MV-4-11 (cell line): Measurements from ENCODE around the gene LRMDA.
"Not testable (repeated sequence)": the region's sequence is repeated elsewhere in the genome, so short reads cannot be mapped to it uniquely, and the experiment has no call there.

ENCODE experiments used
- DNase-seq: peaks from one replicate; lab custom pipeline; 2025; lab: John Stamatoyannopoulos, UW

LRMDA gene

DNA sequence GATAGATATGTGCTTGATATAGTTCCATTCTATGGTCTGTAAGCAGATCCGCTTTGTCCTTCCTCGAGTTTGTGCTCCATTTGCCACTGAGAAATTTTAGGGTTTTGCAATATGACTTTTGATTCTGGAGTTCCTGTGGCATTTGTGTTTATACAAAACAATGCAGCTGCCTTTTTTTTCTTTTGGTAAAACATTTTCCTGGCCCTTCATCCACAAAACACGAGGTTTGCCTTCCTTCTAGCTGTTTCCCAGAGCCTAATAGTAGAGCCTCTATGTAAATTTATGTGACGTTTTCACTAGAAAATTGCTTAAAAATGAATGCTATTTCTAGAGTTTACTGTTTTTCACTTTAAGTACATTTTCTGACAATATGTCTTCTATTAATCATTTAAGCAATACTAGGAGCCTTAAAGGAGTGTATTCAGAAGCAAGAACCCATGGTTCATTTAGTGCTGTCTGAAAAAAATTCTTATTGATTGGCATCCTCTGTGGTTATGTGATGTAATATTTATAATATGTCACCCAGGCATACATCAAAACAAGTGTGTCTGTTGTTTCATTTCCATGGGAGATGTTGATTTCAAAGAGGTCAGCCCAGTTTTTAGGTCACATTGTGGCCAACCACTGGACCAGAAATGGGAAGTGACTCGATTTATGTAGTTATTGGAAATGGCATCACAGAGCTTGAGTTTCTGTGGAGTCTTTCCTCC, 618.3 kb downstream of the LRMDA start:
- peak; percentile 97 for DNase-seq

DNA sequence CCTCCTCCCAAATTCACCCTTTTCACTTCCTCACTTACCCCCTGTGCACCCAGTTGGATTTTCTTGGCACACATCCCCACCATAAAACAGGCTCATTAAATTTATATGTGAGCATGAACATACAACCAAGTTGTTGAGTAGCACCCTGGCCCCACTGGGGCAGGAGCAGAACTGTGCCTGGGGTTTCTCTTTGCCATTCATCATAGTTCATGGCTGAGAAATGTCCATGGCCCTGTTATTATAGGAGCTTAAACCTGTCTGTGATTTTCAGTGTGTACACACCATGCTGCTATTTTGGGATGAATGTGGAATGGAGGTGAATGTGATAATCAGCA, 618.8 kb downstream of the LRMDA start:
- no peak for DNase-seq

DNA sequence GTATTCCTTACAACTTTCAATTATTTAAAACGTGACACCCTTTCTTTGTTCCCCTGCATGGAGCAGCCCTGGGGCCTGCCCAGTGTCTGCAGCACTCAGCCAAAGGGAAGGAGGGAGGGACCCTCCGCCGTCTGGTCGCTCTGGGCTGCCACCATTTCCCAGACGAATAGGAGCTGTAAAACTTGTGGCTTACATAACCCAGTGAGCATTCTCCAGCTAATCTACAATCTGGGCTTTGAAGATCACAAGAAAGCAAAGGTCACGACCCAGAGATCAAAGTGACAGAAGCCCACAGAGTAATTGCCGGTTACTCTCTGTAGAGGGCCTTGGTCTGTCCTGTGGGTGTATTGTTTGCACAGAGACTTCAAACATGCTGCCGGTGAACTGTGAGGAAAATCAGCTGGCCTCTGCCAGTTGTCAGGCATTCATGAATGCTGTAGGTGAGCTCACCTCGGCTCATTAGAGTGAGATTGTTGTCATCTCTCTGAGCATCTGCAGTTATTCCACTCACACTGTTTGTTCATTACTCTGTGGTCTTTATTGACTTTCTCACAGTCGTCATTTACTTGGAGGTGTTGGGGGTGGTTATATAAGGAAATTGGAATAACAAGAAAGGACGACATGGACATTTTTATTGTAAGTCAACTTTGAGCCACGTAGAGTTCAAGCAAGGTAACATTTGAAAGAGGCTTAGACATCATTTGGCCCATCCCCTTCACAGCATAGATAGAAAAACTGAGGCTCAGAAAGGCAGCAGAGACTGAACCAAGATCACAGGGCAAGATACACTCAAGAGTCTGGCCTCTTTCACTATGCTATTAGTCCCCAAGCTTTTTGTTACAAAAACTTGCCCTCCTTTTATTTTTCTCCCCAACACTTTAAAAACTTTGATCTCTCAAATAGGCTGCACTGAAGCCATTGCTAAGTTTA, 619.8 kb downstream of the LRMDA start:
- no peak for DNase-seq

DNA sequence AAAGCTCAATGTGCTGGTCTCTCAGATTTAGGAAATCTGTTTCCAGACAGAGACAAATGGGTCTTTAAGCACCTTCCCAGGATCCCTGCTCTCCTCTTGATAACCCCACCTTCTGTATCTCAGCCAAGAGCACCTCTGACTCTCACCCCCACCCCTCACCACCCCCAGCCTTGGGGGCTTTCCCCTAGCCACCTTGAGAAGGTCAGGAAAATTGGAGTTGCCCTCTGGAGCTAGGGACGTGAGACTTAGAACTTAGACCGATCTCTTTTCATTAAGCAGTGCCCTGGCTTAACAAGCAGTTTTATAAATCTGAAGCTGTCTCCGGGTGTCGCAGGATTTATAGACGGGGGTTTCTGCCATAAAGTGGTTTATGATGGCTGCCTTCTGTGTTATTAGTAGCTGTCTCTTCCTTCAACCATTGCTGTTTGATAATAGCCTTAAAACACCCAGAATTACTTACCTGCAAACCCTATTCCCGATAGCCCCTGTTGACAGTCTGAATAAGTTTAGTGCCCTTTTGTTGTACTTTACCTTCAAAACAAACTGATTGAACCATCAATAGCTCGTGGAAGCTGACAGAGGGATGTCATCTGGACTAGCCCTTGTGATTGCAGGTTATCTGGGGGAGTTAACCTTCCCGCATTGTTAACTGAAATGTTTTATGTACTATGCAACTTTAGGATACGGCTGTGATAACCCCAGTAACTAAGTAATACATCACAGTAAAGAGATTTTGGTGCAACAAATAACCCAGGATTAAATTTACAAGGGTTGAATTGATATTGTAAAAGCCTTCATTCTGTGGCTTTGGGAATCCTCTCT, 621.5 kb downstream of the LRMDA start:
- no peak for DNase-seq

DNA sequence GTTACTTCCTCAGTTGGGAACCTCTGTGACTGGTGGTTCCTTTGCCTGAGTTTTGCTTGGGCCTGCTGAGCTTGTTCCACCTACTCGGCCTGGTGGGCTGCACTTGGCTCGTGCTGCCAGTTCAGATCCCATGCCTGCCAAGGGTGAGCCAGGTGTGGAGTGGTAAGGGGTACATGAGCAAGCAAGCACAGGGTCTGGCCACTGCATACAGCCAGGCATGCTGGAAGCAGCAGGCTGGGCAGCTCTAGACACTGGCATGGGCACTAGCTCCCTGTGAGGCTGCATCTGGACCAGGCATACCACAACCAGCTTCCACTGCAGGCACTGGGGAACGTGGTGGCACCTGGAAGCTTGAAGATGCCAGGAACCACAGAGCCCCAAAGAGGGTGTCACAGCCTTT, 624.0 kb downstream of the LRMDA start:
- no peak for DNase-seq

DNA sequence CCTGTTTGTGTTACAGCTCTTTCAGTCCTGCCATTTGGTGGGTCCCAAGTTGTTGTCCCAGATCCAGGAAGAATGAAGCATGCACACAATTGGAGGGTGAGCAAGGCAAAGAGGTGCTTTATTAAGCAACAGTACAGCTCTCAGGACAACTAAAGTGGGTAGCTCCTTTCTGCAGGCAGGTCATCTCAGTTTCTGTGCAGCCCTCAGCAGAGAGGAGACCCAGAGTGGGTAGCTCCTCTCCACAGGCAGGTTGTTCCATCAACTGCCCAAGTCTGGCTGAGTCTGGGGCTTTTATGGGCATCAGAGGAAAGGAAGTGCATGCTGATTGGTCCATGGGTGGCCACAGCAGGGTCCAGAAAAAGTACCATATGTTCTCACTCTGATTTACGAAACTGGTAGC, 624.5 kb downstream of the LRMDA start:
- no peak for DNase-seq

DNA sequence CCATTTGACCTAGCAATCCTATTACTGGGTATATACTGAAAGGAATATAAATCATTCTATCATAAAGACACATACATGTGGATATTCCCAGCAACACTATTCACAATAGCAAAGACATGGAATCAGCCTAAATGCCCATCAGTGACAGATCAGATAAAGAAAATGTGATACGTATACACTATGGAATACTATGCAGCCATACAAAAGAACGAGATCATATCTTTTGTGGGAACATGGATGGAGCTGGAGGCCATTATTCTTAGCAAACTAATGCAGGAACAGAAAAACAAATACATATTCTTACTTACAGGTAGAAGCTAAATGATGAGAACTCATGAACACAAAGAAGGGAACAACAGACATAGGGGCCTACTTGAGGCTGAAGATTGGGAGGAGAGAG, 629.6 kb downstream of the LRMDA start:
- DNase-seq = not testable (repeated sequence)

DNA sequence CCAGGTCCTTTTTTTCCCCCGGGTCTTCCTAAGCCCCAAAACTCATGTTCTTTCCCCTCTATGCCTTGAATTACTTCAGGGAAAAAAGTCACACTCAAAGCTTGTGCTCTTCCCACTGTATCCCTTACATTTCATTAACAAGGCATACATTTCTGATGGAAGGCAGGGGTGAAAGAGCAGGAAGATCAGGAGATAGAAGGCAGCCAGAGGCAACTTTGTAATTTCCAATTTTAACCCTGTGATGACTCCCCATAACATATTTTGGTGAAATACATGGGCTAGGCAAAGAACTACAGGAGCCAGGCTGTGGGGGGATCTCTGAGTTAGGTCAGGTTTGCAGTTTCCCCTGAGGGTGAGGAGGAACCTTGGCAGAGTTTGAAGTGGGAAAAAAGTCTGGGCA, 635.0 kb downstream of the LRMDA start:
- no peak for DNase-seq

DNA sequence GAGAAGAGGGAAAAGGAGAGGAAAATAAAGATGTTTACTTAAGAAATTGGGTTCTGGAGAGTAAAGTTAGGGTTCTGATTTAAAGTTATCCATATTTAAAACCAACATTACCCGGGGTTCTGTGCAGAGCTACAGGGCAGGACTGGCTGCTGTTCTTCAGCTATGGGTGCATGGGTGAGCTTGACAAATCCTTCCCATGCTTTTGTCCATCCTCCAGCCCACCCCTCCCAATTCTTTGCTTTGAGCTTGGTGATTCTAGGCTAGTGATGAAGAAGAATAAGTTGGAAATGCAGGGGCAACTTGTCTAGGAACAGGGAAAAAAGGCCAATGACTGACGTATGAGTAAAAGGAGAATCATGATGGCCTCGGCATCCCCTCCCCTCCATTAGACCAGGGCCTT, 636.0 kb downstream of the LRMDA start:
- no peak for DNase-seq

DNA sequence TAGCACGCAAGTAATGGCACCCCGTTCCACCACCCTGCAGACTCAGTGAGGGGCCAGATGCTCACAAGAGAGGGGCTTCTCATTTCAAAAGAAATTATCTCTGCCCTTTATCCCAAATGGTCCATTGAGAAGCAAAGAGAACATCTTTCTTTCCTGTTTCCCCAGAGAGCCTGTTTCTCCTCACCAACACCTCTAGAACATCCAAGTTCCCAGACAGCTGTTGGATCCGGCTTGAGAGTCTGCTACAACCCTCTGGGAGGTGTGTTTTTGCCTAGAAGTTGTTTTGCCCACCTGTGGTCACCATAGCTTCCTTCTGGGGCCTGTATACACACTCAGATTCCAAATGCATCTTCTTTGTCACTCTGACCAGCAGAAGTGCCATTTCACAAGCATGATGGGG, 637.4 kb downstream of the LRMDA start:
- no peak for DNase-seq

DNA sequence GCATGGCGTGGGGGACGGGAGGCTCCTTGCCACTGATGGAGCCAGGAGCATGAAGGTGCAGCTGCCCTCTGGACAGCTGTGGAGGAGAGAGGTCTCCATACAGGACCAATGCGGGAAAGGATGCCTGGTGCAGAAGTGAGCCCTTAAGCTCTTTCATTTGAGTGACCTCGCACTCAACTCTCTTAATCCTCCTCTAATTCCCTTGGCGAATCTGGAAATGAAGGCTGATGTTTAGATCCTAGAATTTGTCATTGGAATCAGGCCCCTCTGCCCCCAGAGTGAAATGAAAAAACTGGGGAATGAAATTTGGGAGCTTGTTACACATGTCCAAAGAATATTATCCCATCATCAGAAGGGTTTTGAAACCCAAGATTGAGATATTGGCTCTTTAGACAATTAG, 639.5 kb downstream of the LRMDA start:
- DNase-seq = no peak

DNA sequence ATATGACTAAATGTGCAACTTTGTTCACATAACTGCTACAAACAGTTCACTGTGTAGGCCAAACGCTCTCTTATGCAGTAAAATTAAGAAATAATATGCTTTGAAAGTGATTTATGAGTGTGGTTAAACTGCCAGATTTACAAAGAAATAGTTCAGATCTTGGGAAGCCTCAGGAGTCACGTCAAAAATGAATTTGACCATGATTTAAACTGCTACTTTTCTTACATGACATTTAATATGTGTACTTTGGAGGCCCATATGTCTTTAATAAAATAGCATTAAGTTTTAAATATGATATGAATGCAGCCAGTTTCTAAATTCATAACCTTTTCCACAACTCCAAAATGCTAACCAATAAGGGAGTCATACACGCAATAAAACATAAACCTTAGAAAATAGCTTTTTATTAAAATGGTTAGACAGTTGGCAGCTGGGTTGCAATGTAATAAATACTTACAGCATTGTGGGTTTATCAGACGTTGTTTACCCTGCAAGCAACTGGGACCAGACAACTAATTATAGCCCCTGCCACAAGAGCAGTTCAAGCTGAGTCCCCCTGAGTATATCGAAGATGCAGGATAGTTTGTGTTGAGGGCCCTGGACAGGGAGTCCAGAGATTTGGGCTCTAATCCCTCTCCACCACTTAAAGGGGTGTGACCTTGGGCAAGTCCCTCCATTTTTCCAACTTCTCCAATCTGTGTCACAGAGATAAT, 640.4 kb downstream of the LRMDA start:
- peak; percentile 42 for DNase-seq

DNA sequence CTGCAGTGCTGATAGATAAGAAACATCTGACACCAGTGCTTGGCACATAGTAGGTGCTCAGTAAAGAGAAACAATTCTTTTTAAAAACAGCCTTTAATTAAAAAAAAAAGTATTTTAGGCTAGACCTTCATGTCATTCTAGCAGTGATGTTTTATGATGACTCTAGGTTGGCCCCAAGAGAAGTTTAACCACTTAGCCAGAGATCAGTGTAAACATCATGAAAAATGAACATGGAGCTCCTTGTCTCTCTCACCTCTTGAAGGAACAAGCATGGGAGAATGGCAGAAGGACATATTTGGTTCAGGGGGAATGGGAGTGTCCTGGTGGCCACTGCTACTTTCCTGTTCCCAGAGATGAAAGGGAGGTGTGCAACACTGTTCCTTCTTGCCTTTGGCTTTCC, 641.0 kb downstream of the LRMDA start:
- no peak for DNase-seq

DNA sequence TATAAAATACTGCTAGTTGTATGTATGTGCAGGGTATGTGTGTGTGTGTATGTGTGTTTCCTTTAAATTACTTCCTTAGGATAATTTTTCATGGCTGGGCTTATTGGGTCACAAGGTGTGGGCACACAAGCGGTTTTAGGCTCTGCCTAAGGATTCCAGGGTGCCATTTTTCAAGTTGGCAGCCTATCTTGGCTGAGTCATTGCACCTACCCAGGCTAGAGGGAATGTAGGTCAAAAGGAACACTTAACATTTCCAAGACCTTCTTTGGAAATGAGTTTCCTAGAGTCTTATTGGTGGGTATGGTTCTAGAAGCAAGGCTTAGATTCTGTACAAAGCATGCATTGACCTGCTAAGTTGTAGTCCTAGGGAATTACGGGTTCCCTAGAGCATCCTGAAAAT, 642.1 kb downstream of the LRMDA start:
- DNase-seq = no peak

DNA sequence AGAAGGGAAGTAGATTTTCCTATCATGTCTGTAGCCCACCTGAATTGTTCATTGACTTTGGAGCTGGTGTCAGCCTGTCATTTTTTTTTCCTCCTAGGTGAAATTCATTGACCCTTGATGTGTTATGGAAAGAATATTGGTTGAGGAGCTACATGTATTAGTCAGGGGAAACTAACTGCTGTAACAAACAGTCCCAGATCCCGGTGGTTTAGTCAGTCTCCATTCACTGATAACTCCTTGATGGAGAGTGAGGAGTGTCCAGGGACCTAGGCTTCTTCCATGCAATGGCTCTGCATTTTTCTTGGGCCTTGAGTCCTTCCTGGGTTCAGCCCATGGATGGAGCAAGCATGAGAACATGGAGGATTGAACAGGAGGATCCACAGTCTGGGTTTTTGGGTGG, 643.2 kb downstream of the LRMDA start:
- DNase-seq = no peak

DNA sequence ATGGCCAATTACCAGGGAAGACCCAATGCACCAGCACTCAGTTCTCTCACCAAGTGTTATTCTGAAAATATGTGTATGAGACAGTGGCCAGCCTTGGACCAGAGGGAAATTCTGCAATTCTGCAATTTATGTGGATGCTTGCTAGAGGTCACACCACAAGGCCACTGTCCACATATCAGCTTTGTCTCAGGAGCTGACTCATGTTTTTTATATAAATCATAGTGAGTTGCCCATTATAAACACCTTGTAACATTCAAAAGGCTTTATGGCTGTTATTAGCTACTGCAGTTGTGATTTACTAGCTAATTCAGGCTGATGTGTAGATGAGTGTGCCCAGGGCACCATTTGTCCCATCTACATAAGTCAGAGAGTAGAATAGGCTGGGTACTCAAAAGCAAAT, 649.0 kb downstream of the LRMDA start:
- no peak for DNase-seq

DNA sequence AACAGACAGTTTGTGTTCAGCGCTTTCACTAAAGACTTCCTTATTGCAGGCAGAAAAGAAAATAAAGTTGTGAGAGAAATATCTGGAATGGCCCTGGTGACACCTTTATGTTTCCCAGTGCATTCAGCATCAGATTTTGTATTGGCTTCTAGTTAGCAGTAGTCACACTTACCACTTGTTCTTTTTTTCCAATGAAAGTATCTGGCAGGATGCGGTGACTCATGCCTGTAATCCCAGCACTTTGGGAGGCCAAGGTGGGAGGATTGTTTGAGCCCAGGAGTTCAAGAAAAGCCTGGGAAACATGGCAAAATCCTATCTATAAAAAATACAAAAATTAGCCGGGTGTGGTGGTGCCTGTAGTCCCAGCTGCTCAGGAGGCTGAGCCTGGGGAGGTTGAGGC, 649.6 kb downstream of the LRMDA start:
- no peak for DNase-seq

DNA sequence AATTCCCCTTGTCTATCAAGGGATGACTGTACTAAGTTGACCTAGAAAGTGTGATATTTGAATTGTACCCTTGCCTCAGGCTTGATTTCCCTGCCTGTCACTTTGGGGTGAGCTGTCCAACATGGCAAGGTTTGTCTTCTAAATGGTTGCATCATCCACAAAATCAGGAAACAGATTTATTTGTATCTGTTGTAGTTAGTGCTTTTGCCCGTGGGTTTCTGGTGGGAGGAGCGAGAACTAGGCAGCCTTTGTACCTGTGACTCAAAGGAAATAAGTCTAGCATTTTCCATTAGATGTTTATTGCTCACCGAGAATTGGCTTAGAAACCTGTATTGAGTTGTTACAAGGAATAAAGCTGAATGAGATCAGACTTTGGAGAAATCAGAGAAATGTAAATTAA, 650.8 kb downstream of the LRMDA start:
- no peak for DNase-seq

DNA sequence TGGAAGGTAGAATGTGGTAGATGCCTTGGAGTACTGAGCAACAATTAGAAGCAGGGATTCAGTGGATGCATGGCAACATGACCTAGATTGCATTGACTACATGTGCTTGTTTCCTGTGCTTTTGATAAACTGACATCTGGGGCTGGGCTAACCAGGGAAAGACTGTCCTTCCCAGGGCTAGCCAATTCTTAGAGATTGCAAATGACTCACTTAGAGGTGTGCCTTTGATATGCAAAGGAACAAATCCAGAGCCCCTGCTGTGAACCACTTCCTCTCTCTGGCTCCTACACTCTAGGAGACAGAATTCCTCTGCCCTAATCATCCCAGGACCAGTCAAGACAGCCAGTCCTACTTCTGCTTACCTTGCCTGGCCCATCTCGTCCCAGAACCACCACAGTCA, 651.5 kb downstream of the LRMDA start:
- peak; percentile 3 for DNase-seq

DNA sequence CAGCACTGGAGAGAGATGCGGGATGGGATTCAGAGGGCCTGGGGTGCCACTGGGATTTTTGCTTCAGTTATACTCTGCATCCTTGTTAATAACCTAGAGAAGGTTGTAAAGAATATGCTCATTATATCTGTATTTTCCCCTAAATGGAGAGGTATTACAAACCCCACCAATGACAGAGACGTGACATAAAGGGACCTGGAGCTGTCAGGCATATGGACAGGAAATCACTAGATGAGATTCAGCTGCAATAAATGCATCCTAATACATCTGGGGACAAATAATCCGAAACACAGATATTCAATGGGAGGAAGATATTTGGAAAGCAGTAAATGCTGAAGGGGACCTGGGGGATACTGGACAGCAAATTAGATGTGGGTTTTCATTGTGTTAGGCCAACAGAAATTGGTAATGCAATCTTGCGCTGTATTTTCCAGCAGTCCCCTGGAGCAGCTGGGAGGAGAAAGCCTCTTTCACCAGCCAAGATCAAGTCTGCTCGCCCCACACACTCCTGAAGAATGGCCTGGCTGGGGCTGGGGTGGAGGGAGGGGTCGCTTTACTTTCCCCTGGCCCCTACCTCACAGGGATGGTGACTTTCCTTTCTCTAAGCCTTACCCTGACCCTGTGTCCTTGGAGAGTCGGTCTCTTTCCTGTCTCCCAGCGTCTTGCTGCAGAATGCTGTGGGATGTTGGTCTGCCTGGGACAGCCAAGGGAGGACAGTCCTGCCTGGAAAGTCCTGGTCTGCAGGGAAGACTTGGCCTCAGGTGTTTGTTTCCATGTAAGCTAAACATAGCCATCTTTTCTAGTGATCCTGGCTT, 653.8 kb downstream of the LRMDA start:
- DNase-seq = no peak

DNA sequence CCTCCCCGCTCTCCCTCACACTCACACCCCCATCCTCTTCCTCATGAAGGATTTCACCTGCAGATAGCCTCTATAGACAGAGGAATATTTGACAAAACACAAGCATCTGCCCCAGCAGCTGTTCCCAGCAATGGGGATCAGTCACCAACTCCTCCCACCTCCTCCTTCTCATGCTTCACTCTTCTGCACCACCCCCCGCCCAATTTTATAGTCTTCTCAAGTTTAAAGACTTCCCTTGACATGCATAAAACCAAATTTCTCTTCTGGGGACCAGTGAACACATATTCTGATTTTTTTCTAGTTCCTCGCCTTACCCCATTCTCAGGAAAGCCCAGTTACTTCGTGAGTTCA, 654.4 kb downstream of the LRMDA start:
- no peak for DNase-seq
